ENCODE results near the gene MSRB2.

DNA sequence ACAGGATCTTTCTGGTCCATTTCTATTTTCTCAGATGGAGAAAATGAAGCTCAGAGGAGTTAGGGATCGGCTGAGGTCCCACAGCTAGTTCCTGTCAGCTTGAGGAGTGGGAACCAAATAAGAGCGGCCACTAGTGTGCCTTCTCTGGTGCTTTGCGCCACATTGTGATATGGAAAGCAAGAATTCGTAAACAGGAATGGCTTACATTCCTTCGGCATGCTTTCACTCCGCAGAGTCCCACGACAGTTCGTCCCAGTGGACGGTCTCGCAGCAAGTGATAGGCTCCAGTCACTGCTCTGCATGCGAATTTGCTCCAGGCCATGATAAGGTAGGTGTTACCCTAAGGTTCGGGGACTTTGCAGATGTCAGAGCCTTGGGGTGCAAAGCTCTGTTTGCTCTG is 55.2 kb downstream of the MSRB2 start:
- TF ChIP-seq SP1 (IDR thresholded peaks at IDR 0.05) (no peak), BHLHE40 (IDR thresholded peaks at IDR 0.05; ENCODE audit: borderline replicate concordance) (no peak), NFRKB (IDR thresholded peaks at IDR 0.05) (no peak), ARNT (IDR thresholded peaks at IDR 0.05) (no peak), L3MBTL2 (conservative IDR thresholded peaks at IDR 0.05) (no peak), HDGF (IDR thresholded peaks at IDR 0.05; ENCODE audit: borderline replicate concordance) (no peak)
